GM21825 (cell line): ENCODE results near the gene FAM81A.

Experiments used
- ATAC-seq: cut with Tn5 transposase; IDR thresholded peaks from one replicate; pipeline ENCODE4 v1.9.1; 2021; ENCODE audit warnings: mild to moderate bottlenecking, moderate library complexity; ENCODE audit not compliant: unreplicated experiment

FAM81A gene

DNA sequence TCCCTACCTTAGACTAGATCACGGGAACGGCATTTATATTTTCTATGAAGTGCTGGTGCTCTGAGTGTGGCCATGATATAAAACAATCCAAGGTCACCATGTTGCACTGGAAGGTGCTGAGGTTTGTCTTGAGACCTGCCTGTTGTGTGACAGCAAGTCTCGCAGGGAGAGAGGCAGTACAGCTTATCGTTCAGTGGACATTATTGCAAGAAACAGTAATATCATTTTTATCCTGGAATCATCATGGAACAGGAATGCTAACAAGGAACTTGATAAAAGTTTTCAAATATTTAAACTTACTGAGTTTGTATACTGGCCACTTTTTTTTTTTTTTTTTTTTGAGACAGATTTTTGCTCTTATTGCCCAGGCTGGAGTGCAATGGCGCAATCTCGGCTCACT, 133.6 kb downstream of the FAM81A start:
- ATAC-seq = no peak
